ENCODE results near the gene TBL1XR1. TPM values are rescaled to one million over a fixed set of nuclear protein-coding genes. Genes with fewer than 3 reads are reported as not detected.
A peak's percentile ranks its signal among the peaks of the same experiment; 100 is the strongest.

TBL1XR1 gene
- total RNA-seq, 1 donor from 2014 or later, result 275 TPM

- Histone ChIP-seq H3K27ac (no peak overlapping the region), H3F3A (ENCODE audit: low read depth) (no peaks in the 10 kb centered on the region), H3K36me3 (peaks cover 17% of the 10 kb centered on the region), H3K4me3 (no peak overlapping the region), H4K20me1 (ENCODE audit: low read depth) (no peaks in the 10 kb centered on the region), H3K9me3 (ENCODE audit: low read depth) (no peaks in the 10 kb centered on the region), H3K79me2 (ENCODE audit: low read depth) (peaks cover 22% of the 10 kb centered on the region), H3K27me3 (no peaks in the 10 kb centered on the region), H3K9ac (no peak overlapping the region), H2AFZ (replicated peaks) (no peak overlapping the region), H3K4me2 (no peak overlapping the region), H3K4me1 (no peaks in the 10 kb centered on the region)
- Mint-ChIP-seq H3K27me3 (ENCODE audit: insufficient read depth, low read depth) (peaks cover 3% of the 10 kb centered on the region), H3K36me3 (peaks cover 48% of the 10 kb centered on the region), H3K9me3 (no peaks in the 10 kb centered on the region), H3K4me1 (no peaks in the 10 kb centered on the region), H3K27ac (no peak overlapping the region), H3K4me3 (no peak overlapping the region)
- DNase-seq (ENCODE audit: low spot score), result no peak
- TF ChIP-seq, protein P1, sequence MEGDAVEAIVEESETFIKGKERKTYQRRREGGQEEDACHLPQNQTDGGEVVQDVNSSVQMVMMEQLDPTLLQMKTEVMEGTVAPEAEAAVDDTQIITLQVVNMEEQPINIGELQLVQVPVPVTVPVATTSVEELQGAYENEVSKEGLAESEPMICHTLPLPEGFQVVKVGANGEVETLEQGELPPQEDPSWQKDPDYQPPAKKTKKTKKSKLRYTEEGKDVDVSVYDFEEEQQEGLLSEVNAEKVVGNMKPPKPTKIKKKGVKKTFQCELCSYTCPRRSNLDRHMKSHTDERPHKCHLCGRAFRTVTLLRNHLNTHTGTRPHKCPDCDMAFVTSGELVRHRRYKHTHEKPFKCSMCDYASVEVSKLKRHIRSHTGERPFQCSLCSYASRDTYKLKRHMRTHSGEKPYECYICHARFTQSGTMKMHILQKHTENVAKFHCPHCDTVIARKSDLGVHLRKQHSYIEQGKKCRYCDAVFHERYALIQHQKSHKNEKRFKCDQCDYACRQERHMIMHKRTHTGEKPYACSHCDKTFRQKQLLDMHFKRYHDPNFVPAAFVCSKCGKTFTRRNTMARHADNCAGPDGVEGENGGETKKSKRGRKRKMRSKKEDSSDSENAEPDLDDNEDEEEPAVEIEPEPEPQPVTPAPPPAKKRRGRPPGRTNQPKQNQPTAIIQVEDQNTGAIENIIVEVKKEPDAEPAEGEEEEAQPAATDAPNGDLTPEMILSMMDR (IDR thresholded peaks at IDR 0.05), result no peak
- TF ChIP-seq EZH2phosphoT487 (IDR thresholded peaks at IDR 0.05) (no peak), EZH2 (IDR thresholded peaks at IDR 0.05) (no peak)
These were observed 161.6 kb downstream of the TBL1XR1 start for GRCh38 chr3:177035676-177036075.

DNA sequence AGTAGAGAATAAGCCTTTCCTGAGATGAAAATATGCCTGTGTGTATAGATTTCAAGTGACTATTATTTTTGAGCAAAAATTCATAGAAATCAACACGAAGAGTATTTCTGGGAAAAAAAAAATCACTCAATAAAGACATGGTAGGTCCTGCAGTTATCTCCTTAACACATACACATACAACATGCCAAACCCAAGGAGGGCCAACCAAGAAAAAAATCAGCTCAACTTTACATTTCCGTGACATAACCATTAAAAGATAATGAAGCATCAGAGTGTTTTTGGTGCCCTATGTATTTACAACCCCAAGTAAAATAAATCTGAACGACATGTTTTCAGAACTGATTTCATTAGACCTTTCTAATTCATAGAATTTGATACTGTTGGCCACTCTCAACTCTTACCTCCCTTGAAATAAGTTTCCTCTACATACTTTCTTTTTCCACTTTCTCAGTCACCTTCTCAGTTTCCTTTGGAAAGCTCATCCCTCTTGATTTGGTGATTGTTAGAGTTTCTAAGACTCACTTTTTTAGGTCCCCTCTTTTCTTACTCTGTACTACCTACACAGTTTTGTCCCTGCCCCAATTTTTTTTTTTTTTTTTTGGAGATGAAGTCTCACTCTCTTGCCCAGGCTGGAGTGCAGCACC is 162.3 kb downstream of the TBL1XR1 start:
- H3K36me3 ChIP-seq, result peaks cover 17% of the 10 kb centered on the region
- H3K4me2 ChIP-seq, result no peak overlapping the region
- H4K20me1 ChIP-seq (ENCODE audit: low read depth), result no peaks in the 10 kb centered on the region
- no peaks in the 10 kb centered on the region for H3K27me3 ChIP-seq
- no peaks in the 10 kb centered on the region for H3F3A ChIP-seq (ENCODE audit: low read depth)
- no peak overlapping the region for H3K4me3 ChIP-seq
- peaks cover 23% of the 10 kb centered on the region for H3K79me2 ChIP-seq (ENCODE audit: low read depth)
- H3K27ac ChIP-seq, result no peak overlapping the region
- Mint-ChIP-seq H3K27ac (peak overlapping the region; percentile 46), H3K4me3 (no peak overlapping the region), H3K4me1 (no peaks in the 10 kb centered on the region), H3K27me3 (ENCODE audit: insufficient read depth, low read depth) (peaks cover 3% of the 10 kb centered on the region), H3K36me3 (peaks cover 51% of the 10 kb centered on the region), H3K9me3 (no peaks in the 10 kb centered on the region)
- no peak for TF ChIP-seq EZH2phosphoT487 (IDR thresholded peaks at IDR 0.05)
- TF ChIP-seq, protein P1 (IDR thresholded peaks at IDR 0.05), result no peak
- TF ChIP-seq EZH2 (IDR thresholded peaks at IDR 0.05), result no peak
- no peak for DNase-seq (ENCODE audit: low spot score)
- H3K4me1 ChIP-seq, result no peaks in the 10 kb centered on the region
- H2AFZ ChIP-seq (replicated peaks), result no peak overlapping the region
- H3K9me3 ChIP-seq (ENCODE audit: low read depth), result no peaks in the 10 kb centered on the region
- no peak overlapping the region for H3K9ac ChIP-seq

GRCh38 chr3:177026505-177027277 is 170.6 kb downstream of the TBL1XR1 start:
- peaks cover 8% of the 10 kb centered on the region for H3K36me3 ChIP-seq
- peaks cover 6% of the 10 kb centered on the region for H3K79me2 ChIP-seq (ENCODE audit: low read depth)
- H3K4me1 Mint-ChIP-seq, result no peaks in the 10 kb centered on the region
- no peaks in the 10 kb centered on the region for H3F3A ChIP-seq (ENCODE audit: low read depth)
- no peak overlapping the region for H3K27ac ChIP-seq
- no peaks in the 10 kb centered on the region for H3K27me3 Mint-ChIP-seq (ENCODE audit: insufficient read depth, low read depth)
- H3K4me1 ChIP-seq, result no peaks in the 10 kb centered on the region
- no peaks in the 10 kb centered on the region for H3K9me3 Mint-ChIP-seq
- H3K4me3 ChIP-seq, result no peak overlapping the region
- H3K9ac ChIP-seq, result no peak overlapping the region
- TF ChIP-seq EZH2phosphoT487 (IDR thresholded peaks at IDR 0.05) (no peak), EZH2 (IDR thresholded peaks at IDR 0.05) (no peak)
- TF ChIP-seq, protein P1 (IDR thresholded peaks at IDR 0.05), result no peak
- H3K27ac Mint-ChIP-seq, result peak overlapping the region; percentile 90
- H3K27me3 ChIP-seq, result no peaks in the 10 kb centered on the region
- H3K9me3 ChIP-seq (ENCODE audit: low read depth), result no peaks in the 10 kb centered on the region
- no peak overlapping the region for H3K4me3 Mint-ChIP-seq
- no peaks in the 10 kb centered on the region for H4K20me1 ChIP-seq (ENCODE audit: low read depth)
- no peak for DNase-seq (ENCODE audit: low spot score)
- H3K36me3 Mint-ChIP-seq, result peaks cover 32% of the 10 kb centered on the region
- no peak overlapping the region for H3K4me2 ChIP-seq
- no peak overlapping the region for H2AFZ ChIP-seq (replicated peaks)

All from neural progenitor cell (in vitro differentiated cells).